HG02884 (cell line): ENCODE results near the gene KCND1.
A peak's percentile ranks its signal among the peaks of the same experiment; 100 is the strongest.

Experiments used
- ATAC-seq: cut with Tn5 transposase; IDR thresholded peaks from one replicate; pipeline ENCODE4 v1.9.1; 2021; ENCODE audit warnings: mild to moderate bottlenecking, moderate library complexity; ENCODE audit not compliant: unreplicated experiment

Gene KCND1

GRCh38 chrX:48938721-48939425, 32.8 kb downstream of the KCND1 start:
- ATAC-seq = peak; percentile 39

- ATAC-seq = peak; percentile 43
These were observed 34.4 kb downstream of the KCND1 start for GRCh38 chrX:48937054-48937907.

- peak; percentile 1 for ATAC-seq
These were observed 35.1 kb downstream of the KCND1 start for GRCh38 chrX:48936429-48937053.

- ATAC-seq = no peak
These were observed 36.4 kb downstream of the KCND1 start for GRCh38 chrX:48935301-48935670.

GRCh38 chrX:48934581-48935300, 36.9 kb downstream of the KCND1 start:
- ATAC-seq = no peak

GRCh38 chrX:48933757-48934156, 37.9 kb downstream of the KCND1 start:
- peak; percentile 38 for ATAC-seq

- ATAC-seq = no peak
These were observed 43.8 kb downstream of the KCND1 start for GRCh38 chrX:48927736-48928382.

GRCh38 chrX:48927123-48927522, 44.5 kb downstream of the KCND1 start:
- ATAC-seq = no peak

GRCh38 chrX:48924270-48924669, 47.4 kb downstream of the KCND1 start:
- no peak for ATAC-seq

GRCh38 chrX:48923771-48924170, 47.9 kb downstream of the KCND1 start:
- ATAC-seq = no peak

- no peak for ATAC-seq
These were observed 50.9 kb downstream of the KCND1 start for GRCh38 chrX:48920718-48921104.

GRCh38 chrX:48919947-48920717, 51.5 kb downstream of the KCND1 start:
- ATAC-seq = no peak

GRCh38 chrX:48919360-48919841, 52.2 kb downstream of the KCND1 start:
- ATAC-seq = no peak

GRCh38 chrX:48918643-48919340, 52.9 kb downstream of the KCND1 start, which contains the start of gene PIM2:
Gene PIM2 (minus strand): TSS chrX:48919024. CDS start chrX:48918834, 190 bp downstream.
- peak; percentile 56 for ATAC-seq

- no peak for ATAC-seq
These were observed 53.4 kb downstream of the KCND1 start for GRCh38 chrX:48918301-48918642.

GRCh38 chrX:48917139-48918001, 54.3 kb downstream of the KCND1 start:
- no peak for ATAC-seq

GRCh38 chrX:48914593-48915493, 56.8 kb downstream of the KCND1 start:
- ATAC-seq = no peak
